Loucy (cell line): ENCODE results near the gene WDR46.
A peak's percentile ranks its signal among the peaks of the same experiment; 100 is the strongest.
"Not testable (repeated sequence)": the region's sequence is repeated elsewhere in the genome, so short reads cannot be mapped to it uniquely, and the experiment has no call there.

Experiments used
- H2AFZ ChIP-seq: fragments of 200-600 bp; sonication (generic); 2 replicates; pipeline ENCODE4 v1.6.0; 2016; ENCODE audit warnings: antibody characterized with exemption, mild to moderate bottlenecking, low read length, moderate library complexity
- H3F3A ChIP-seq: fragments of 200-600 bp; 2 replicates; pipeline ENCODE4 v1.6.0; 2016; ENCODE audit warnings: antibody characterized with exemption, low read depth, mild to moderate bottlenecking
- H3K27me3 ChIP-seq: fragments of 200-600 bp; sonication (generic); 2 replicates; pipeline ENCODE4 v1.6.1; 2014; ENCODE audit warnings: low read length, mild to moderate bottlenecking; ENCODE audit not compliant: insufficient read depth, poor library complexity, severe bottlenecking
- H3K36me3 ChIP-seq: fragments of 200-600 bp; sonication (generic); 2 replicates; pipeline ENCODE4 v1.6.1; 2016; ENCODE audit warnings: low read length; ENCODE audit not compliant: insufficient read depth
- H3K4me1 ChIP-seq: fragments of 200-600 bp; sonication (generic); 2 replicates; pipeline ENCODE4 v1.5.1; 2014; ENCODE audit warnings: low read length, mild to moderate bottlenecking; ENCODE audit not compliant: insufficient read depth, poor library complexity, severe bottlenecking
- H3K4me2 ChIP-seq: fragments of 200-600 bp; sonication (generic); 2 replicates; pipeline ENCODE4 v1.6.0; 2014; ENCODE audit warnings: antibody characterized with exemption, low read length, low read depth, mild to moderate bottlenecking; ENCODE audit not compliant: poor library complexity, severe bottlenecking
- H3K4me3 ChIP-seq: fragments of 200-600 bp; sonication (generic); 2 replicates; pipeline ENCODE4 v1.5.1; 2014; ENCODE audit warnings: low read length, mild to moderate bottlenecking, mixed read lengths; ENCODE audit not compliant: poor library complexity, severe bottlenecking
- H3K79me2 ChIP-seq: fragments of 200-600 bp; sonication (generic); 2 replicates; pipeline ENCODE4 v1.6.1; 2014; ENCODE audit warnings: low read length; ENCODE audit not compliant: insufficient read depth
- H3K9ac ChIP-seq: fragments of 200-600 bp; sonication (generic); 2 replicates; pipeline ENCODE4 v1.6.0; 2014; ENCODE audit warnings: mild to moderate bottlenecking, low read depth, low read length, moderate library complexity; ENCODE audit not compliant: poor library complexity, severe bottlenecking
- H3K9me2 ChIP-seq: fragments of 200-600 bp; sonication (generic); replicated peaks from 2 replicates; pipeline ENCODE4 v1.6.1; 2016; ENCODE audit warnings: low read depth, low read length, mixed read lengths
- H3K9me3 ChIP-seq: fragments of 200-600 bp; sonication (generic); 2 replicates; pipeline ENCODE4 v1.6.1; 2014; ENCODE audit warnings: mild to moderate bottlenecking, antibody characterized with exemption, low read length, low read depth; ENCODE audit not compliant: insufficient read depth
- H4K20me1 ChIP-seq: fragments of 200-600 bp; sonication (generic); 2 replicates; pipeline ENCODE4 v1.6.0; 2014; ENCODE audit warnings: antibody characterized with exemption, low read length, mild to moderate bottlenecking; ENCODE audit not compliant: insufficient read depth, poor library complexity, severe bottlenecking
- EZH2phosphoT487 ChIP-seq: fragments of 200-600 bp; IDR thresholded peaks from 2 replicates; pipeline ENCODE4 v1.6.1; 2018; ENCODE audit warnings: antibody characterized with exemption, mild to moderate bottlenecking, moderate library complexity, borderline replicate concordance
- TF ChIP-seq, protein P1 (sequence below): fragments of 200-600 bp; sonication (generic); conservative IDR thresholded peaks from 2 replicates; pipeline ENCODE4 v1.5.1; 2014; ENCODE audit warnings: mild to moderate bottlenecking, antibody characterized with exemption, low read length

Gene WDR46

DNA sequence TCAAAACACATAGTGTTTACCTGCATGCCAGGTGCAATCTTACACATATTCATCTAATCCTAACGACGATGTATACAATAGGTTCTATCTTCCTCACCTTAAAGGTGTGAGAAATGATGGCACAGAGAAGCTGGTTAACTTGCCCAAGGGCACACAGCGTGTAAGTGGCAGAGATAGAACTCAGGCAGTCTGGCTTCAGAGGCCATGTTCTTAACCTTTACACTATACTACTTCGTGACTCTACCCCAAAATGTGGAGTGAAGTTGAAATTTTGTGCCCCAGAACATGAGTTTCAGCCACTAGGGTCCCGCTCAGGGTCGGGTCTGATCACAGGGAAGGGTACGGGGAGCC lies 17.9 kb downstream of the WDR46 start:
- H3K4me3 ChIP-seq = peak overlapping the region; percentile 95
- H3K36me3 ChIP-seq = peaks cover 37% of the 10 kb centered on the region
- TF ChIP-seq, protein P1, sequence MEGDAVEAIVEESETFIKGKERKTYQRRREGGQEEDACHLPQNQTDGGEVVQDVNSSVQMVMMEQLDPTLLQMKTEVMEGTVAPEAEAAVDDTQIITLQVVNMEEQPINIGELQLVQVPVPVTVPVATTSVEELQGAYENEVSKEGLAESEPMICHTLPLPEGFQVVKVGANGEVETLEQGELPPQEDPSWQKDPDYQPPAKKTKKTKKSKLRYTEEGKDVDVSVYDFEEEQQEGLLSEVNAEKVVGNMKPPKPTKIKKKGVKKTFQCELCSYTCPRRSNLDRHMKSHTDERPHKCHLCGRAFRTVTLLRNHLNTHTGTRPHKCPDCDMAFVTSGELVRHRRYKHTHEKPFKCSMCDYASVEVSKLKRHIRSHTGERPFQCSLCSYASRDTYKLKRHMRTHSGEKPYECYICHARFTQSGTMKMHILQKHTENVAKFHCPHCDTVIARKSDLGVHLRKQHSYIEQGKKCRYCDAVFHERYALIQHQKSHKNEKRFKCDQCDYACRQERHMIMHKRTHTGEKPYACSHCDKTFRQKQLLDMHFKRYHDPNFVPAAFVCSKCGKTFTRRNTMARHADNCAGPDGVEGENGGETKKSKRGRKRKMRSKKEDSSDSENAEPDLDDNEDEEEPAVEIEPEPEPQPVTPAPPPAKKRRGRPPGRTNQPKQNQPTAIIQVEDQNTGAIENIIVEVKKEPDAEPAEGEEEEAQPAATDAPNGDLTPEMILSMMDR = no peak
- TF ChIP-seq EZH2phosphoT487 = no peak
- H4K20me1 ChIP-seq = peaks cover 39% of the 10 kb centered on the region
- H3K9me3 ChIP-seq = no peaks in the 10 kb centered on the region
- H3K9ac ChIP-seq = peak overlapping the region; percentile 94
- no peaks in the 10 kb centered on the region for H3F3A ChIP-seq
- no peaks in the 10 kb centered on the region for H3K9me2 ChIP-seq
- H3K27me3 ChIP-seq = peaks cover 6% of the 10 kb centered on the region
- peaks cover 71% of the 10 kb centered on the region for H3K79me2 ChIP-seq
- H2AFZ ChIP-seq = peak overlapping the region; percentile 96
- H3K4me1 ChIP-seq = peaks cover 47% of the 10 kb centered on the region
- H3K4me2 ChIP-seq = peak overlapping the region; percentile 79

GRCh38 chr6:33264015-33264414 lies 25.0 kb downstream of the WDR46 start:
- Histone ChIP-seq H3K9me3 (no peaks in the 10 kb centered on the region), H2AFZ (no peak overlapping the region), H4K20me1 (no peaks in the 10 kb centered on the region), H3K9ac (no peak overlapping the region), H3F3A (no peaks in the 10 kb centered on the region), H3K27me3 (no peaks in the 10 kb centered on the region), H3K9me2 (no peaks in the 10 kb centered on the region), H3K4me1 (no peaks in the 10 kb centered on the region), H3K4me2 (no peak overlapping the region), H3K4me3 (no peak overlapping the region), H3K79me2 (peaks cover 5% of the 10 kb centered on the region), H3K36me3 (peaks cover 23% of the 10 kb centered on the region; the same call in 1 of the 2 replicates)
- TF ChIP-seq EZH2phosphoT487 = no peak
- TF ChIP-seq, protein P1 = no peak

- not testable (repeated sequence) for H3K79me2 ChIP-seq, H3K4me3 ChIP-seq, H3F3A ChIP-seq, H3K9me3 ChIP-seq, H4K20me1 ChIP-seq, H3K9me2 ChIP-seq, H3K4me1 ChIP-seq, H2AFZ ChIP-seq, H3K27me3 ChIP-seq, H3K4me2 ChIP-seq, H3K9ac ChIP-seq
- H3K36me3 ChIP-seq = peaks cover 13% of the 10 kb centered on the region; the same call in 1 of the 2 replicates
These were observed 26.5 kb downstream of the WDR46 start for GRCh38 chr6:33262490-33262889.

DNA sequence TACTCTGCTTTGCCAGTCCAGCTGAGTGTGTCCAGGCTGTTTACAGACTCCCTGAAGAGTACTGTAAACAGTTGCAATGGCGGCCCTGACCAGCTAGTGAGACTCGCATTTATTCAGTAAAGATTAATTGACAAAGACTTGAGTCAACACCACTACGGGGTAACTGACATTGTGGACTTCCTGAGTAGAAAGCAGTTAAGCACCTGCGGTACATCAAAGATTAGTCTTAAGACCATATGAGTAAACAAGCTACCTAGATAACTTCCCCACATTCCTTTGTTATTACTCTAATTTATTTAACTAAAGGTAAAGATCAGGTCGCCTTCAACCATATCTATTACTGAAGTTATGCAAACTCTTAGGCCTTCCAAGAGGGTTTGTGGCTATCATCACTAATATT lies 30.0 kb downstream of the WDR46 start:
- no peak overlapping the region for H3K4me2 ChIP-seq
- H3K79me2 ChIP-seq = no peaks in the 10 kb centered on the region
- no peak overlapping the region for H3K9ac ChIP-seq
- no peaks in the 10 kb centered on the region for H4K20me1 ChIP-seq
- no peaks in the 10 kb centered on the region for H3K9me3 ChIP-seq
- TF ChIP-seq, protein P1 = no peak
- no peak for TF ChIP-seq EZH2phosphoT487
- no peaks in the 10 kb centered on the region for H3K4me1 ChIP-seq
- H2AFZ ChIP-seq = no peak overlapping the region
- 0 out of 2 replicates have a peak, but pooled peaks cover 2% of the 10 kb centered on the region for H3F3A ChIP-seq
- H3K36me3 ChIP-seq = peaks cover 4% of the 10 kb centered on the region; the same call in 1 of the 2 replicates
- H3K27me3 ChIP-seq = no peaks in the 10 kb centered on the region
- H3K4me3 ChIP-seq = no peak overlapping the region
- H3K9me2 ChIP-seq = no peaks in the 10 kb centered on the region
